Erythroblast (primary cell): Measurements from ENCODE around the gene ATG10.

ENCODE experiments used
- GATA1 ChIP-seq: IDR thresholded peaks from 2 replicates; pipeline ENCODE4 v1.6.1; 2011; ENCODE audit warnings: low read depth, mild to moderate bottlenecking, control low read depth, low read length, moderate library complexity
- POLR2A ChIP-seq: IDR thresholded peaks from 2 replicates; pipeline ENCODE4 v1.6.1; 2011; ENCODE audit warnings: mild to moderate bottlenecking, low read length

- TF ChIP-seq POLR2A (no peak), GATA1 (no peak)
Observed at GRCh38 chr5:81925009-81925408, 46.8 kb upstream of the ATG10 start.
